Hematopoietic multipotent progenitor cell treated with erythropoietin and hydrocortisone succinate and interleukin-3 and kit ligand, for 17 days (in vitro differentiated cells): ENCODE results near the gene WFDC5.
"Not testable (repeated sequence)": the region's sequence is repeated elsewhere in the genome, so short reads cannot be mapped to it uniquely, and the experiment has no call there.

ENCODE experiments used
- DNase-seq: peaks from one replicate; pipeline ENCODE4 v3.0.0-alpha.2; 2015; ENCODE audit warnings: low spot score

WFDC5 gene

DNA sequence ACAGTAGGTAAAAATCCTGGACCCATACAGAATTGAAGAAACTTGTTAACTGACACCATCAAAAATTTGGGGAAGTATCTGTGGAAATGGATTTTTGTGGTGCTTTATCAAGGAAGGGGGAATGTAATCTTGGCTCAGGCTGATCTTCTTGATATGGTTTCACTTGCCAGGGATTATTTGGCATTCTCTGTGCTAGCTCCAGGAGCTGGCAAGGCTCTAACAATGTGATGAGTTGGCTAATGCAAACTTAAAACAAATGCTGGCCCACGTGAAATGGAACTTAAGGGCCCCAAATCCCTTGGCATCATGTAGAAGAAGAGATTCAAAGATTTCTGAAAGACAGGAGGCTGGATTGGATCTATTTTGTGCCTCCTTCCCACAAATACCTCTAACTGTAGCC lies 27.2 kb downstream of the WFDC5 start:
- DNase-seq: no peak

DNA sequence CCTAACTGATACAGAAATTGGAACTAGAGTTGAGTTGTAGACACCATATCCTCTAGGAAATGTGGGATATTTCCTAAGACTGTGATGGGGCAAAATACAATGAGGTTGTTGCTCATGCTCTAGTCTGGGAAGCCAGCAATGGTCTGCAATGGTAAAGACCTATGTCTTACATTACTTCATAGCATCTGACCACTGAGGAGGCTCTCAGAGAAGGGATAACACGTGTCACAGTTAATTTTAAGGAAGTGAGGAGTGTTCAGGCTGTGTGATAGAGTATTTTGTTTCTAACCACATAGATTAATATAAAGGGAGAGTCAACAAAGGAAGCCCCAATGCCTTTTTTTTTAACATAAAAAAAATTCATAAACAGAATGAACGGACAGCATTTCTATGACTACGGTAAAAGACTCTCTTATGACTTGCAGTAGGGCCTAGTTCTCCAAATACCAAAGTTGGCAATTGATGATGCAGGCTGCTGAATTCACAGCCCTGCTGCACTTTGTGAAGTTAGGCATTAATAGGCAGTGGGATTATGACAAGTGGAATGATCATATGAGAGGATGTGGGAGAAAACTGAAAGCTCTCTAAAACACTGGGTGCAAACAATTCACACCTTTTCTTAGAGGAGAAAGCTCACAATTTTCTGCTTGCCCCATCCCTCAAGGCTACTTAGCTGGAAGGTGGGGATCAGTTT lies 27.7 kb downstream of the WFDC5 start:
- DNase-seq: no peak

DNA sequence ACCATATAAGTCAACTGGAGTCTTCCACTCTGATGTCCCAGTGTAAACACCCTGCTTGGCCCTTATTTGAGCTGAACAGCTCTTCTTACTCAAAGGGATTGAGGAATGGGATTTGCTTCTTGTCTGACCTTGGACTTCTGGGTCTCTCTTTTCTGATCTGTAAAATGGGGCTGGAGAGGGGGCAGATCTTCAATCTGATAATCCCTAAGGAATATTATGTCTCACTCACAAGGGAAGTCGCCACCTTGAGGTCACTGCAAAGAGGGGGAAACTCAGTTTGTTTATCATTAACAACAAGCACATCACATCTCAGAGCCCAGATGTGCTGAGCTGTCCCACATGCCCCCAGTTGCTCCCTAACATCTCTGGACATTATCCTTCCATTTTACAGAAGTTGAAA lies 29.1 kb downstream of the WFDC5 start:
- DNase-seq: no peak

DNA sequence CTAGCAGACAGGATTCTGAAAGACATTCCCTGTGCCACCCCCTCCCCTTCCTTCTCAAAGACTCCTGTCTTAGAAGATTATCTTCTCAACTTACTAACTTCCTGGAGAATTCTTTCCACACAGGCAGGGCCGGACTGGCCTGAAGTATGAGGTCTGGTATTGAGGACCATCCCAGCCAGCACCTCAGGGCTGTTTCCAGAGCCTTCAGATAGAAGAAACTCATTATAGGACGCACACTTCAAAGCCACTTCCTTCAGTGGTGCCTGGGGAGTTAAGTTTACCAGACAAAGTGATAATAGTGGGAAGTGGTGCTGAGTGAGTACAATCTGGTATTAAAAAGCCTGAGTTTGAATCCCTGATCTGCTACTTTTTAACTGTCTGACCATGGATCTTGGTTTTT lies 29.7 kb downstream of the WFDC5 start:
- no peak for DNase-seq

DNA sequence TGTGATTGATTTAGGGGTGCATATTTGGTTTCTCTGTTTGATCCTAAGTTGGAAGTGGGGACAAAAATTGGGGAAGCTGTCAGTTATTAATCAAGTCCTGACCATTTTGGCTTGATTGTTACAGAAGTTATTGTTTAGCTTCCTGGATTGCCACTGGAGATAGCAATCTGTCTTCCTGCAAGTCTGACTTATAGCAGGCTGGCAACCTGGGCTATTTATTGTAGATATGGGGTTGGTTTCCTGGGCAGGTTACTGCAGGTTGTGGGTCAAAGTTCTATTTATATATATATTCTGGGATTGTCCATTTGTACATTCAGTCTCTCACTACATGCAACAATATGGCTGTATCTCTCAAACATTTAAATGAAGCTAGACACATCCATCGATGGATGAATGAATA lies 31.8 kb downstream of the WFDC5 start:
- DNase-seq: no peak

DNA sequence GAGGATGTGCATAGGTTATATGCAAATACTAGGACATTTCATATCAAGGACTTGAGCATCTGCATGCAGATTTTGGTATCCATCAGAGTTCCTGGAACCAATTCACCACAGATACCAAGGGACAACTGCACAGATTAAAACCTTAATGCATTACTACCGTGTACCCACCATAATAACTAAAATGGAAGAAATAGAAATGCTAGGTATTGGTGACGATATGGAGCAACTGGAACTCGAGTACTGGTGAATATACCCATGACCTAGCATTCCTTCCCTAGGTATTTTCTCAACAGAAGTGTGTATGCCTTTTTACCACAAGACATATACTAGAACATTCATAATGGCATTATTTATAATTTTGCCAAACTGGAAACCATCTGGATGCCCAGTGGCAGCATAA lies 32.5 kb downstream of the WFDC5 start:
- DNase-seq: no peak

DNA sequence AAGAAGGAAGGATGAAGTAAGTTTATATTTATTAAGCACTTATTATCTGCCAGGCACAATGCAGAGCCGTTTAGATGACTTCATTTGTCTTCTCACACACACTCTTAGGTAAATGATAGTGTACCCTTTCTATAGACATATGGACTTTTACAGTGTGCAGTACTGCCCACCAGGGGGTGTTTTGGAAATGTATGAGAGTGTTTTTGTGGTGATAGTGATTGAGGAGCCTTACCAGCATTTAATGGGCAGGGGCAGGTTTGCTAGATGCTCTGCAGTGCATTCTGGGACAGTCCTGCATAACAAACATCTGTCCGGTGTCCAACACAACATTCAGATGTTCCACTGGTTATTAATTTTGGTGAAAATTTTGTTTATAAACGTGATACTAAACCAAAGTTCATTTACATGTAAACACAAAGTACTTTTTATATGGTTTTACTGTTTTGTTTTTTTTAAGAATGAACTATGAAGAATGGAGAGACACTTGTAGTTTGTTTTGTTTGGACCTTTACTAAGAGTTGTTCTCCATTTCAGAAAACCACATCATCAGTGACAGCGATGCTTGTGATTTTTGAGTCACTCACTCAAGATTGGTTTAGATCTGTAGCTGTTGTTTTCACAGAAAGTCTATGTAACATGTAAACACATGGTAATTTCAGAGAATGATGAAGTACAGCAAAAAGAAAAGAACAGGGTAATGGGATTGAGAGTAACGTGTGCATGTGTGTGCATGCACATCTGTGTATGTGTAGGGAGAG lies 33.9 kb downstream of the WFDC5 start:
- DNase-seq: no peak

DNA sequence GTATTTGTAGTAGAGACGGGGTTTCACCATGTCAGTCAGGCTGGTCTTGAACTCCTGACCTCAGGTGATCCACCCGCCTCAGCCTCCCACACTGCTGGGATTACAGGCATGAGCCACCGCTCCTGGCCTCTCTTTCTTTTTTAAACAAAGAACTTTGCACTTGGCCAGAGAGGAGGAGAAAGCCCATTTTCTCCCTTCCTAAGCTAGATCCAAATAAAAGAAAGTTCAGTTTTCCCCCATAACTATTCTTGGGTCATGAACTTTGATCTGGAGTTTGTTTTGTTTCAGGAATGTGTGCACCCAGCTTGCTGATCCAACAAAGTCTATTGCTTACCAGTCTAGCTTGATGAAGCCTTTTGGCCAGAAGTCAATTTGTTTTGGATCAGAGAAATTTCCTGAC lies 37.4 kb downstream of the WFDC5 start:
- no peak for DNase-seq

DNA sequence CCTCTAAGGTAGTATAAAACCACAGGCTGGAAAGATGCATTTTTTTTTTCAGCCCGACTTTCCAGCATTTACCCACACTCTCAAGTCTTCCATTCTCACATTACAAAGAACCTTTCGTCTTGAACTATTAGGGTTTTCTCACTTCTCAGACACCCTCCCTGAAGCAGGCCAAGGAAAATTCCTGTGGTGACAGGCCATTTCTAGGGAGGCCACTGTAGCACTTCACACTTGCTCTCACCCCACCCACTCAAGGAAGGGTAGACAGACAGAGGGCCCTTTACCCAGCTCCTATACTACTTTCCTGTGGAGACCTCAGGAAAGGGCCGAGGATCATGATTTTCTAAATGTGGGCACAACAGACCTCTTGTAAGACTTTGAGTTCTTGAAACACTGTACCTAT lies 41.8 kb downstream of the WFDC5 start:
- DNase-seq: no peak

DNA sequence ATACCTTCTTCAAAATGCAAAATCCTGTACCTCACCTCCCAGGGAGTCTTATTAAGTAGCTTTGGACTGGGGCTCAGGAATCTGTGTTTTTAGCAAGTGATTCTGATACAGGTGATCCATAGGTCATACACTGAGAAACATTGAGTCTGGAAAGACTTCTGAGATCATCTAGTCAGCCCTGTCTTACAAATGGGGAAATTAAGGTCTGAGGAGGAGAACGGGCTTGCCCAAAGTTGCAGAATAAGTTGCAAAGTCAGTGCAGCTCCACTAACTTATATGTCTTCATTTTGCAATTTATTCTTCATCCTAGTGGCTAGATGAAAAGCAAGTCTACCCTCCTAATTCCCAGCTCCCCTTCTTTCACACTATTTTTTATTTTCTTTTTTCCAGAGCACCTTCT lies 42.9 kb downstream of the WFDC5 start:
- DNase-seq: no peak

DNA sequence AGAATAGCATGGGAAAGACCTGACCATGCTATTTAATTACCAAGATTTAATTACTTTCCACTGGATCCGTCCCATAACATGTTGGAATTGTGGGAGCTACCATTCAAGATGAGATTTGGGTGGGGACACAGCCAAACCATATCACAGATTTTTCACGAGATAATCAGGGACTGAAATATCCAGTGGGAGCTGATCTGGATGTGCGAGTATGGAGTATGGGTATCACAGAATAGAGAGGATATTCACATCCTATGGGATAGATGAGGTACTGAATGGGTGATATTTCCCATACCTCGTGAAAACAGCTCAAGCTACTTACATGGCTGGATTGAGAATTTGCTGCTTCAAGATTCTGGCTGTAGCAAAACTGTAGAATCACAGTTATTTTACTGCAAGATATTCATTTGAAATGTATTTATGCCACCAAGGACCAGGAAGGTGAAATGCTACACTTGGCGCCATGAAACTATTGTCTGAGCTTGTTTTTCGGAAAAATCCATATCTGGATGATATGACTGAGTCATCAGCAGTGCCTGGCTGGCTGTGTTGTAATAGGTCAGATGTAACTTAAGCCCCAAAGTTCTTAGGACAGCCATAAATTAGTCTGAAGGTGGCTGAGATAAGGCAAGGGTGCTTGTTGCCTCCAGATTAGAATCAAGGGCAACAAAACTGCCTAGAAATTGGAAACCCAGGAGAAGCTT lies 43.9 kb downstream of the WFDC5 start:
- no peak for DNase-seq

DNA sequence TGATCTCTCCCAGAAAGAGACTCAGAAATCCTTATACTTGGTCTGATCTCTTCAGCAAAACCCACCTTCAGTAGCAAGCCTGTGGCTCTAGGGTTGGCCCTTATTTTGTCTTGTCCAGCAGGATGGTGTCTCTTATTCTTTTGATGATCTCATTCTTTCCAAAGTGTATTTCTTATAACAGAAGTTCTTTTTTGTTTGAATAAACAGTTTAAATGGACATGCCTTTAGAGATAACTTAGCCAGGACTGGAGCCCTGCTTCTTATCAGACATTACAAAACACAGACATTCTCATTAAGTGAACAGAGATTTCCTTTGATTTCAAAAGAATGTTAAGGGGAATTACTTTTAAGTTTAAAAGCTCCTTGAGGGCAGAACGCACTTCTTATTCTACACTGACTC lies 45.7 kb downstream of the WFDC5 start:
- DNase-seq: no peak

DNA sequence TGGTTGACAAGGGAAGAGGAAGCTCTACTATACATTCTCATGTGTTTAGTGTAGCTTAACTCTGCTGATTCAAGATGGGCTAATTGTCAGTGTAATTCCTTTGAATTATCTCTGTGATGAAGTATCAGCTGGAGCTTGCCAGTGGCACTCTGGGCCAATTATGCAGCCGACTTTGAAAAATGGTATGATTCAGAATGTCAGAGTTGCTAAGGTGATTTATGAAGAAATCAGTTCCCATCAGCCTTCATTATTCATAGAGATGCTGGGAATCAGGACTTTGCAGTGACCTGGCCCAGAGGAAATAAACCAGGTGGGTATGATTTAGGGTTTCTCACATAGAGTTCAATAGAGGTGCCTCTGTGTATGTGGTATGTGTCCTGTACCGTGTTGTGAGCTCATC lies 47.4 kb downstream of the WFDC5 start:
- no peak for DNase-seq

DNA sequence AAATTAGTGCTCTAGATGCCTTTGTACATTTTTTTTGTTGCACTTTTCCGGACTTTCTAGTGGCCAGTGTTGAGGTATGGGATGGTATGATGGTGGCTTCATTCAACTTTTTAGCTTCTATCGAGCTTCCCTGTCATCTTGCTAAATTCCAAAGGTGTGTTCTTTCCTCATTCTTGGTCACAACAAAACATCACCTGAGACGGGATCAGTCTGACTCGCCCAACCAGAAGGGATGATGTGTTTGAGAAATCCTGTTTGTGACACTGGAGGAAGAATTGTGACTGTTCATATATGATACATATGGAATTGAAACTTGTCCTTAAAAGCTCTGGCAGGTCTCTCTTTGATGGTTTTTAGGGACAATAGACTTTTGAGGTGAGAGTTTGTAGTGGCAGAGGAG lies 47.9 kb downstream of the WFDC5 start:
- no peak for DNase-seq

DNA sequence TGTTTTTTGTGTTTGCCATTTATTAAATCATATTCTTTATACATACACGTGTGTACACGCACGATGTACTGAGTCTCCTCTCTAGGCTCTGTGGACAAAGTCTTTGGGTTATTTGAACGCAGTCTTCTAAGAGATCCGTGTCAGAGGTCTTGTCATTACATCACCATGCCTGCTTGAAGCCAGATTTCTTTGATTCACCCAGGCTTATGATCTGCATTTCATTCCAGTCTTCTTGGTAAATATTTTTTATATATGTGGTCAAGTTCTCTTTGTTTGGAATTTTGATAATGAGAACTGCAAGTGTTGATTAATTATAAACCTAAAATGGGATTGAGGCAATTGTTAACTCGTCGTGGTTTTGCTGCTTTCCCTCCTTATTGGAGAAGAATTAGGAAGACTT lies 48.6 kb downstream of the WFDC5 start:
- no peak for DNase-seq

DNA sequence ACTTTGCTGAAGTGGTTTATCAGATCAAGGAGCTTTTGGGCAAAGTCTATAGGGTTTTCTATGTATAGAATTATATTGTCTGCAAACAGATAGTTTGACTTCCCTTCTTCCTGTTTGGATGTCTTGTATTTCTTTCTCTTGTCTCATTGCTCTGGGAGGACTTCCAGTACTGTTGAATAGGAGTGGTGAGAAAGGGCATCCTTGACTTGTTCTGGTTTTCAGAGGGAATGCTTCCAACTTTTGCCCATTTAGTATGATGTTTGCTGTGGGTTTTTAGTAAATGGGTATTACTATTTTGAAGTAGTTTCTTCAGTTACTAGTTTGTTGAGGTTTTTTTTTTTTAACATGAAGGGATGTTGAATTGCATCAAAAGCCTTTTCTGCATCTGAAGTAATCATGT lies 50.2 kb downstream of the WFDC5 start:
- no peak for DNase-seq

DNA sequence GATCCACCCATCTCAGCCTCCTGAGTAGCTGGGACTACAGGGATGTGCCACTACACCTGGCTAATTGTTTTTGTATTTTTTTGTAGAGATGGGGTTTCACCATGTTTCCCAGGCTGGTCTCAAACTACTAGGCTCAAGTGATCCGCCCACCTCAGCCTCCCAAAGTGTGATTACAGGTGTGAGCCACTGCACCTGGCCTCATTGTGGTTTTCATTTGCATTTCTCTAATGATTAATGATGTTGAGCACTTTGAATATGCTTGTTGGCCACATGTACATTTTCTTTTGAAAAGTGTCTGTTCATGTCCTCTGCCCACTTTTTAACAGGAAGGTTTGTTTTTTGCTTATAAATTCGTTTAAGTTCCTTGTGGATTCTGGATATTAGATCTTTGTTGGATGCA lies 51.9 kb downstream of the WFDC5 start:
- not testable (repeated sequence) for DNase-seq

DNA sequence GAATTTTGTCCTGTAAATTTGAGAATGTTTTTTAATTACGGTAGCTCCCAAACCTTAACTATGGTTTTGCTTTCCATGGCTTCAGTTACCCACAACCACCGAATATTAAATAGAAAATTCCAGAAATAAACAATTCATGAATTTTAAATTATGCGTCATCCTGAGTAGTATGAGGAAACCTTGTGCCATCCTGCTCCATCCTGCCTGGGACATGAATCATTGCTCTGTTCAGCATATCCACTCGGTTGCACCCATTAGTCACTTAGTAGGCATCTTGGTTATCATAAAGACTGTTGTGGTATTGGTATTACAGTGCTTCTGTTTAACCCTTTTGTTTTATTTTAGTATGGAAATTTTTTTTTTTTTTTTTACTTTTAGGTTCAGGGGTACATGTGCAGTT lies 53.7 kb downstream of the WFDC5 start:
- no peak for DNase-seq

DNA sequence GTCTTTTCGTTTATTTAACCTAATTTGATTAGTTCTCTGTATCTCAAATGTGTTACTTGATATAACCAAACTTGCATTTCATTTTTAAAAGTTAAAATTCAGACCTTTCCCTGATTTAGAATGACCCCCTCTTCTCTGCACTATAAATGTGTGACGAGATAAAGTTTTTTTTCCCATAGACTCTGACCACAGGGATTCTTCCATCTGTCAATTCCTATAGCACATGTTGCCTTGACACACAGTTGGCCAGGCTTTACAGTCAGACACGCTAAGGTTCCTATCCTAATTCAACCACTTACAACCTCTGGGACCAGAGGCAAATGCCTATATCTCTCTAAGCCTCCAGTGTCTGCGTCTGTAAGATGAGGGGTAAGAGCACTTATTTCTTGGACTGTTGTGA lies 54.7 kb downstream of the WFDC5 start:
- DNase-seq: no peak
